Measurements from ENCODE around the gene LRRC19. TPM values are rescaled to one million over a fixed set of nuclear protein-coding genes. Genes with fewer than 3 reads are reported as not detected.

LRRC19 gene
- total RNA-seq, 2 donors from 2014 or later = not detected

- Histone ChIP-seq H3K4me3 (no peak overlapping the region), H3K36me3 (no peaks in the 10 kb centered on the region), H3K9me3 (no peaks in the 10 kb centered on the region), H3K27me3 (replicated peaks; ENCODE audit: insufficient read depth) (no peaks in the 10 kb centered on the region), H3K27ac (no peak overlapping the region), H3K4me1 (ENCODE audit: control insufficient read depth in 1 of 2, low read depth in 2 of 2) (no peaks in the 10 kb centered on the region)
- no peak for ATAC-seq (ENCODE audit: insufficient number of reproducible peaks, low FRiP score, low read depth)
- DNase-seq (ENCODE audit: low spot score) = no peak
- TF ChIP-seq CTCF (IDR thresholded peaks at IDR 0.05) = no peak
These were observed 23.7 kb upstream of the LRRC19 start for GRCh38 chr9:27029186-27029585.

- ATAC-seq (ENCODE audit: insufficient number of reproducible peaks, low FRiP score, low read depth) = no peak
- no peak overlapping the region for H3K4me3 ChIP-seq
- H3K4me1 ChIP-seq (ENCODE audit: control insufficient read depth in 1 of 2, low read depth in 2 of 2) = no peaks in the 10 kb centered on the region
- no peak for DNase-seq (ENCODE audit: low spot score)
- H3K27me3 ChIP-seq (replicated peaks; ENCODE audit: insufficient read depth) = no peaks in the 10 kb centered on the region
- no peaks in the 10 kb centered on the region for H3K9me3 ChIP-seq
- H3K36me3 ChIP-seq = peaks cover 3% of the 10 kb centered on the region
- no peak for TF ChIP-seq CTCF (IDR thresholded peaks at IDR 0.05)
- no peak overlapping the region for H3K27ac ChIP-seq
These were observed 17.4 kb upstream of the LRRC19 start for GRCh38 chr9:27022920-27023319.

GRCh38 chr9:27019589-27019988, 14.1 kb upstream of the LRRC19 start:
- Histone ChIP-seq H3K4me3 (no peak overlapping the region), H3K4me1 (ENCODE audit: control insufficient read depth in 1 of 2, low read depth in 2 of 2) (no peaks in the 10 kb centered on the region), H3K27me3 (replicated peaks; ENCODE audit: insufficient read depth) (no peaks in the 10 kb centered on the region), H3K9me3 (no peaks in the 10 kb centered on the region), H3K27ac (no peak overlapping the region), H3K36me3 (peaks cover 14% of the 10 kb centered on the region)
- no peak for TF ChIP-seq CTCF (IDR thresholded peaks at IDR 0.05)
- DNase-seq (ENCODE audit: low spot score) (no peak), ATAC-seq (ENCODE audit: insufficient number of reproducible peaks, low FRiP score, low read depth) (no peak)

- TF ChIP-seq CTCF (IDR thresholded peaks at IDR 0.05) = no peak
- no peaks in the 10 kb centered on the region for H3K4me1 ChIP-seq (ENCODE audit: control insufficient read depth in 1 of 2, low read depth in 2 of 2)
- H3K27me3 ChIP-seq (replicated peaks; ENCODE audit: insufficient read depth) = no peaks in the 10 kb centered on the region
- no peaks in the 10 kb centered on the region for H3K9me3 ChIP-seq
- H3K36me3 ChIP-seq = no peaks in the 10 kb centered on the region
- H3K27ac ChIP-seq = no peak overlapping the region
- H3K4me3 ChIP-seq = no peak overlapping the region
- DNase-seq (ENCODE audit: low spot score) = no peak
- ATAC-seq (ENCODE audit: insufficient number of reproducible peaks, low FRiP score, low read depth) = no peak
These were observed 1.9 kb downstream of the LRRC19 start for GRCh38 chr9:27003426-27004077.

- DNase-seq (ENCODE audit: low spot score) (no peak), ATAC-seq (ENCODE audit: insufficient number of reproducible peaks, low FRiP score, low read depth) (no peak)
- no peaks in the 10 kb centered on the region for H3K4me1 ChIP-seq (ENCODE audit: control insufficient read depth in 1 of 2, low read depth in 2 of 2)
- no peaks in the 10 kb centered on the region for H3K36me3 ChIP-seq
- H3K9me3 ChIP-seq = no peaks in the 10 kb centered on the region
- H3K4me3 ChIP-seq = no peak overlapping the region
- TF ChIP-seq CTCF (IDR thresholded peaks at IDR 0.05) = no peak
- no peaks in the 10 kb centered on the region for H3K27me3 ChIP-seq (replicated peaks; ENCODE audit: insufficient read depth)
- no peak overlapping the region for H3K27ac ChIP-seq
These were observed 9.7 kb downstream of the LRRC19 start for GRCh38 chr9:26995810-26996209.

Measured in thoracic aorta (tissue), 2 donors.